ENCODE results near the gene SF3A2.

The SF3A2 gene

DNA sequence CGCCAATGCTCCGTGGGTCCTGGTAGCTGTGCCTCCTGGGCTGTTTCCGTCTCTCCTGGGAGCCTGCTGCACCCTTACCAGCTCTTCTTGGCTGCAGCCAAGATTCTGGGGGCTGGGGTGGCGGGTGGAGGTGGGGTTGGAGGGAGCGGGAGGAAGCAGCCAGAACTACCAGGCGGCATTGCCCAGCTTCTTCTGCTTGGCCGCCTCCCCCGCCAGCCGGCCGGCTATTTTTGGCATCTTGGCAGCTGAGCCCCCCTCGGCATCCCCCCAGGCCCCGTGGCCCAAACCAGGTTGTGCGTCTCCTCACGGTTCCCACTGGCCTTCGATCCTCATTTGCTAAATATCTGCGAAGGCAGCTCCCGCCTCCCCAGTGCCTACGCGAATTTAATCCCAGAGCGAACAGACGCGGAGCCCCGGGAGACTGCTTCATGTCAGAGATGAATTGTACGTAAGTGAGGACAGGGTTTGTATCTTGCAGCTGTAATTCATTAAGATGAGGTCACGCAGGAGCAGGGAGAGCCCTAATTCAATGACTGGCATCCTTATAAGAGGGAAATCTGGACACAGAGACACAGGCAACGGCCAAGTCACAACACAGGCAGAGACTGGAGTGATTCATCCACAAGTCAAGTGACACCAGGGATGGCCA, 58.2 kb downstream of the SF3A2 start:
- CTCF ChIA-PET: interaction anchor here (0.6 to 1.0 kb wide), 2 partner anchors 70 to 330 kb away, joined by 3 to 4 read pairs; no protein-coding TSS in a partner anchor
- no peak overlapping the region for H3K27ac ChIP-seq (ENCODE audit: extremely low read depth, low read depth, low read length)
- H3K9me3 ChIP-seq (ENCODE audit: control insufficient read depth, insufficient read depth, low read depth, low read length): no peaks in the 10 kb centered on the region
- POLR2A ChIA-PET: interaction anchor here (0.6 kb wide), 2 partner anchors 70 to 398 kb away, joined by 3 to 4 read pairs; no protein-coding TSS in a partner anchor
- TF ChIP-seq ZNF629 (tag by site-specific recombination; IDR thresholded peaks at IDR 0.05) (0 out of 2 replicates have a peak, but pooled peaks have one; percentile 23), ZSCAN16 (tag by site-specific recombination; IDR thresholded peaks at IDR 0.05) (no peak), ZNF341 (tag by site-specific recombination; IDR thresholded peaks at IDR 0.05; ENCODE audit: low read depth) (0 out of 2 replicates have a peak, but pooled peaks have one; percentile 8)
- no peak overlapping the region for H3K4me3 ChIP-seq (ENCODE audit: low read depth, low read length)
- H3K36me3 ChIP-seq (ENCODE audit: control insufficient read depth in 2 of 2, insufficient read depth in 1 of 2, low read length in 2 of 2): no peaks in the 10 kb centered on the region
- no peaks in the 10 kb centered on the region for H3K4me1 ChIP-seq (ENCODE audit: control insufficient read depth, insufficient read depth, low read length)

DNA sequence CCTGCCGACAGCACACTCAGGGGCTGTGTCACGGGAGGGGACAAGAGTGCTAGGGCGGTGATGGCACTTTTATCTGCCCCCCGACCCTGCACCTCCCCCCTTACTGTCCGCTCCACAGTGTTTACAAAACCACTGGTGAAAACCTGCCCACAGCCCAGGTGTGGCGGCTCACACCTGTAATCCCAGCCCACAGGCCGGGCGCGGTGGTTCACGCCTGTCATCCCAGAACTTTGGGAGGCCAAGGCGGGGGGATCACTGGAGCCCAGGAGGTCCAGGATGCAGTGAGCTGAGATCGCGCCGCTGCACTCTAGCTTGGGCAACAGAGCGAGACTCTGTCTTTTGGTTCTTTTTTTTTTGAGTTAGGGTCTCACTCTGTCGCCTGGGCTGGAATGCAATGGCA, 59.5 kb downstream of the SF3A2 start:
- H3K4me3 ChIP-seq (ENCODE audit: low read depth, low read length): no peak overlapping the region
- H3K27ac ChIP-seq (ENCODE audit: extremely low read depth, low read depth, low read length): no peak overlapping the region
- TF ChIP-seq ZNF248 (tag by site-specific recombination; IDR thresholded peaks at IDR 0.05) (no peak), ZBTB21 (tag by site-specific recombination; IDR thresholded peaks at IDR 0.05) (no peak)
- CTCF ChIA-PET: interaction anchor here (0.6 kb wide), 1 partner anchor 23 kb away, joined by 3 read pairs; no protein-coding TSS in a partner anchor
- H3K9me3 ChIP-seq (ENCODE audit: control insufficient read depth, insufficient read depth, low read depth, low read length): no peaks in the 10 kb centered on the region
- POLR2A ChIA-PET: no interaction called here
- H3K36me3 ChIP-seq (ENCODE audit: control insufficient read depth in 2 of 2, insufficient read depth in 1 of 2, low read length in 2 of 2): no peaks in the 10 kb centered on the region
- H3K4me1 ChIP-seq (ENCODE audit: control insufficient read depth, insufficient read depth, low read length): no peaks in the 10 kb centered on the region
